Trophoblast cell (in vitro differentiated cells and primary cell): ENCODE results near the gene MTCH1.

Experiments used
- DNase-seq, 2 donors: peaks; one replicate each; pipeline ENCODE4 v3.0.0-alpha.2; 2016
- H2AFZ ChIP-seq: 2 replicates; pipeline ENCODE4 v1.6.1; 2013; ENCODE audit warnings: low read length, moderate library complexity, mild to moderate bottlenecking; ENCODE audit not compliant: insufficient read depth, poor library complexity
- H2AK5ac ChIP-seq: 2 replicates; pipeline ENCODE4 v1.6.1; 2013; ENCODE audit warnings: mild to moderate bottlenecking, low read length
- H2BK120ac ChIP-seq: 2 replicates; pipeline ENCODE4 v1.6.1; 2013; ENCODE audit warnings: low read length, mild to moderate bottlenecking, moderate library complexity; ENCODE audit not compliant: insufficient read depth, poor library complexity
- H2BK12ac ChIP-seq: 2 replicates; pipeline ENCODE4 v1.6.1; 2013; ENCODE audit warnings: mild to moderate bottlenecking, low read length, moderate library complexity
- H2BK5ac ChIP-seq: 2 replicates; pipeline ENCODE4 v1.6.1; 2013; ENCODE audit warnings: low read length, low read depth, moderate library complexity, mild to moderate bottlenecking; ENCODE audit not compliant: poor library complexity
- H3K14ac ChIP-seq: 2 replicates; pipeline ENCODE4 v1.6.1; 2013; ENCODE audit warnings: mild to moderate bottlenecking, low read length
- H3K18ac ChIP-seq: 2 replicates; pipeline ENCODE4 v1.6.1; 2013; ENCODE audit warnings: mild to moderate bottlenecking, low read length
- H3K23ac ChIP-seq: 2 replicates; pipeline ENCODE4 v1.6.1; 2013; ENCODE audit warnings: low read length
- H3K27ac ChIP-seq: 2 replicates; pipeline ENCODE4 v1.5.1; 2013; ENCODE audit warnings: low read depth, mild to moderate bottlenecking, inconsistent platforms, low read length, moderate library complexity
- H3K27me3 ChIP-seq: 2 replicates; pipeline ENCODE4 v1.6.1; 2013; ENCODE audit warnings: inconsistent platforms, mild to moderate bottlenecking, low read length, moderate library complexity; ENCODE audit not compliant: insufficient read depth
- H3K36me3 ChIP-seq, 2 experiments: 1 replicate in 1 of 2; 2 replicates in 1 of 2; pipeline ENCODE4 v1.6.1; 2013; ENCODE audit warnings: low read length in 2 of 2, mild to moderate bottlenecking in 2 of 2, moderate library complexity in 1 of 2; ENCODE audit not compliant: insufficient read depth in 2 of 2, control insufficient read depth in 1 of 2
- H3K4ac ChIP-seq: 2 replicates; pipeline ENCODE4 v1.6.1; 2013; ENCODE audit warnings: low read depth, mild to moderate bottlenecking, low read length, moderate library complexity
- H3K4me1 ChIP-seq, 2 experiments: 1 replicate in 1 of 2; 2 replicates in 1 of 2; pipeline ENCODE4 v1.6.1; 2013; ENCODE audit warnings: low read length in 2 of 2, mild to moderate bottlenecking in 2 of 2, moderate library complexity in 1 of 2; ENCODE audit not compliant: insufficient read depth in 2 of 2, control insufficient read depth in 1 of 2
- H3K4me2 ChIP-seq: 2 replicates; pipeline ENCODE4 v1.6.1; 2013; ENCODE audit warnings: inconsistent platforms, mild to moderate bottlenecking, low read length, moderate library complexity
- H3K4me3 ChIP-seq: 2 replicates; pipeline ENCODE4 v1.5.1; 2013; ENCODE audit warnings: mild to moderate bottlenecking, low read depth, low read length, inconsistent platforms
- H3K79me1 ChIP-seq: one replicate; pipeline ENCODE4 v1.6.1; 2013; ENCODE audit warnings: low read length
- H3K79me2 ChIP-seq: 2 replicates; pipeline ENCODE4 v1.6.1; 2013; ENCODE audit warnings: low read length, mild to moderate bottlenecking; ENCODE audit not compliant: control insufficient read depth, insufficient read depth, poor library complexity
- H3K9ac ChIP-seq: 2 replicates; pipeline ENCODE4 v1.6.1; 2013; ENCODE audit warnings: mild to moderate bottlenecking, low read length
- H3K9me3 ChIP-seq: 2 replicates; pipeline ENCODE4 v1.6.1; 2013; ENCODE audit warnings: low read depth, mild to moderate bottlenecking, control low read depth, inconsistent platforms, low read length; ENCODE audit not compliant: insufficient read depth
- H4K12ac ChIP-seq: 2 replicates; pipeline ENCODE4 v1.6.1; 2013; ENCODE audit warnings: low read depth, mild to moderate bottlenecking, low read length, moderate library complexity
- H4K8ac ChIP-seq: 2 replicates; pipeline ENCODE4 v1.6.1; 2013; ENCODE audit warnings: low read depth, mild to moderate bottlenecking, low read length, moderate library complexity
- H4K91ac ChIP-seq: one replicate; pipeline ENCODE4 v1.6.1; 2013; ENCODE audit warnings: low read depth, mild to moderate bottlenecking, low read length, moderate library complexity
- WGBS: extraction: QIAGEN DNeasy Blood & Tissue Kit; methylation state at CpG from one replicate; pipeline ENCODE4 v1.1.7; 2013; ENCODE audit warnings: missing lambda C conversion rate; ENCODE audit not compliant: insufficient read length, insufficient coverage; ENCODE audit errors: extremely low coverage; 5-methylcytosine and 5-hydroxymethylcytosine counted together

Gene MTCH1

DNA sequence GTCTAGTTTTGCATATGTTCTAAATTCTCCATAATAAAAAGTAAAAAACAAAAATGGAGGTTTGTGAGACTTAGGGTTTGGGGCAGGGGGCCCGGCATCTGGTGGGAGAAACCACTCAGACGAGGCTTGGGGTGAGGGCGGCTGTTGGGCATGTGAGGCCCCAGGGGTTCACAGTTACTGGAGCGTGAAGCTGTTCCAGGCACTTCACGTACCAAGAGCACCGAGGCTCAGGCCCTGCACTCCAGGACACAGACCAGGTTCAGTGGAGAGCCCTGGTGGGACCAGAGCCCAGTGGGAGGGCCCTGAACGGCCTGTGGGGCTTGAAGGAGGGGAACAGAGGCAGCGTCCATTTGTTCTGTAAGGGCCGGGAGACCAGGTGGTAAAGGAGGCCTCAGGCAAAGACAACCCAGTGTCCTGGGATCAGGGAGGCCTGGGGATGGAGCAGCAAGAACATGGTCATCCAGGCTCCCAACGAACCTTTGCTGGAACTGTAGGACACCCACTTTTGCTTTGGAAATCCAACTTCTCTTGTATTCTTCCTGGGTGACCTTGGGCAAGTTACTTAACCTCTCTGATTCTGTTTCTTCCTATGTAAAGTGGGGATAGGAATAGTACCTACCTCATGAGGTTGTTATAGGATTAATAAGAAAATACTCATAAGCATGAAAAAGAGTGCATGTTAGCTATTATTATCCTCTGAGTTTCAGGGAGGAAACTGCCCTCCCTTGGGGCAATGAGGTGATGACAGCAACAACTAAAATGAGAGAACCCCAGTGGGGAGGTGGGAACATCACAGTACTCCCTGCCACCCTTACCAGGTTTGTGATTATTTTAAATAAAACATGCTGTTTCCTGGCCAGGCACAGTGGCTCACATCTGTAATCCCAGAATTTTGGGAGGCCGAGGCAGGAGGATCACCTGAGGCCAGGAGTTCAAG, 18.3 kb upstream of the MTCH1 start:
- Histone ChIP-seq H2AK5ac (no peak overlapping the region), H3K27me3 (no peaks in the 10 kb centered on the region), H3K9ac (no peak overlapping the region), H3K14ac (no peak overlapping the region), H3K18ac (no peak overlapping the region), H2BK12ac (no peak overlapping the region), H4K8ac (no peak overlapping the region), H3K27ac (no peak overlapping the region), H3K36me3 (no peaks in the 10 kb centered on the region), H4K91ac (no peak overlapping the region), H3K79me2 (no peaks in the 10 kb centered on the region), H3K4me1 (no peaks in the 10 kb centered on the region), H3K4me3 (no peak overlapping the region), H3K4me2 (no peak overlapping the region), H3K23ac (no peak overlapping the region), H3K9me3 (peaks cover 2% of the 10 kb centered on the region), H4K12ac (no peak overlapping the region), H3K4ac (no peak overlapping the region), H3K79me1 (no peaks in the 10 kb centered on the region), H2BK120ac (no peak overlapping the region), H2BK5ac (no peak overlapping the region), H2AFZ (no peak overlapping the region)
- WGBS: no CpG with 5 or more reads among the region's 11 CpGs
- no peak for DNase-seq

DNA sequence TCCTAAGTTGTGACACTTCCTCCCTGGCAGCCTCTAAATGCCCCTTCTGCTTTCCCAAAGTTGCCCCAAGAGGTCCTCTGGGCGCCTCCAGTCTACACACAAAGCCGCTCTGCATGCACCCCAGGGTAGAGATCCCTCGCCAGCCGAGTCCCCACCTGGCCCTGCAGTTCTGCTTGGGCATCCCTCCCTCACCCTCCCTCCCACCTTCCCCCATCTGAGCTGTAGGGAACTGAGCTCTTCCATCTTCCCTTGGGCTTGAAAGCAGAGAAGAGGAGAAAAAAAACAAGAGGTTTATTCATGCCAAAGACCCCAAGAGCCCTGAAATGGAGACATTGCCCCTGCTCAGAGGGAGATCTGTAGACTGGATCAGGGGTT, 13.7 kb upstream of the MTCH1 start:
- Histone ChIP-seq H3K9me3 (peaks cover 2% of the 10 kb centered on the region), H2BK5ac (no peak overlapping the region), H3K18ac (no peak overlapping the region), H3K79me2 (no peaks in the 10 kb centered on the region), H4K91ac (no peak overlapping the region), H3K4ac (no peak overlapping the region), H3K23ac (no peak overlapping the region), H3K9ac (no peak overlapping the region), H3K4me2 (no peak overlapping the region), H2AK5ac (no peak overlapping the region), H2AFZ (no peak overlapping the region), H3K4me1 (no peaks in the 10 kb centered on the region), H3K79me1 (no peaks in the 10 kb centered on the region), H4K8ac (no peak overlapping the region), H3K27ac (no peak overlapping the region), H3K36me3 (no peaks in the 10 kb centered on the region), H3K27me3 (no peaks in the 10 kb centered on the region), H4K12ac (no peak overlapping the region), H2BK120ac (no peak overlapping the region), H3K14ac (no peak overlapping the region), H2BK12ac (no peak overlapping the region), H3K4me3 (no peak overlapping the region)
- DNase-seq: no peak
- WGBS: no CpG with 5 or more reads among the region's 4 CpGs

DNA sequence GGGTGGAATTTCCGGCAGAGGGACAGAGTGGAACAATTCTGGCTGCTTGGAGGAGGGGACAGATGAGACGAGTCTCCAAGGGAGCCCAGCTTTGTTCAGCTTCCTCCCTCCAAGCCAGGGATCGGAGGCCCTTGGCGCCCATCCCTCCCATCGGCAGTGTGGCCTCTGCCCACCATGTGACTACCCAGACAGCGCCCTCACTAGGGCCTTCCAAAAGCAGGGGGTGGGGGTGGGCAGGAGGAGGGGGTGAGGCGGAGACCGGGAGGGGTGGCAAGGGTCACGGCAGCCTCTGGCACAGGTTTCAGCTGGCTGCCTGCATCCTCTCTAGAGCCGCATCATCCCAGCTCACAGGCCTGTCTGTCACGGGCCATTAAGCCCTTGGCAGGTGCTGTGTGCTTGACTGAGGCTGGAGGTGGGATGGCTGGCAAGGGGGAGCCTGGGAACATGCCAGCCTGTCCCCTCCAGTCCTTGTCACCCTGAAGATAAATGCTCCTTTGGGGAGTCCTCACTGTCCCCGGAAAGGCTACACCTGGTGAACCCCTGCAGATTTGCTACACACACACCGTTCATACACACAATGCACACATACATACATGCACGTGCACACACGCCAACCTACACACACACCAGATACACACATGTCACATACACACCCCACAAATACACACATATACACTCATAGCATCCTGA, 13.2 kb upstream of the MTCH1 start:
- no peaks in the 10 kb centered on the region for H3K4me1 ChIP-seq
- H3K14ac ChIP-seq: no peak overlapping the region
- H4K91ac ChIP-seq: no peak overlapping the region
- no peaks in the 10 kb centered on the region for H3K79me2 ChIP-seq
- no peak overlapping the region for H3K9ac ChIP-seq
- no peak overlapping the region for H2AFZ ChIP-seq
- no peak overlapping the region for H3K4me3 ChIP-seq
- H3K27ac ChIP-seq: no peak overlapping the region
- H2BK12ac ChIP-seq: no peak overlapping the region
- H3K27me3 ChIP-seq: no peaks in the 10 kb centered on the region
- H4K12ac ChIP-seq: no peak overlapping the region
- no peak for DNase-seq
- H3K23ac ChIP-seq: no peak overlapping the region
- no peak overlapping the region for H2AK5ac ChIP-seq
- no peak overlapping the region for H2BK120ac ChIP-seq
- H3K36me3 ChIP-seq: no peaks in the 10 kb centered on the region
- no CpG with 5 or more reads among the region's 15 CpGs for WGBS
- H2BK5ac ChIP-seq: no peak overlapping the region
- H3K4me2 ChIP-seq: no peak overlapping the region
- H3K79me1 ChIP-seq: no peaks in the 10 kb centered on the region
- H3K9me3 ChIP-seq: peaks cover 2% of the 10 kb centered on the region
- H3K4ac ChIP-seq: no peak overlapping the region
- H3K18ac ChIP-seq: no peak overlapping the region
- H4K8ac ChIP-seq: no peak overlapping the region

DNA sequence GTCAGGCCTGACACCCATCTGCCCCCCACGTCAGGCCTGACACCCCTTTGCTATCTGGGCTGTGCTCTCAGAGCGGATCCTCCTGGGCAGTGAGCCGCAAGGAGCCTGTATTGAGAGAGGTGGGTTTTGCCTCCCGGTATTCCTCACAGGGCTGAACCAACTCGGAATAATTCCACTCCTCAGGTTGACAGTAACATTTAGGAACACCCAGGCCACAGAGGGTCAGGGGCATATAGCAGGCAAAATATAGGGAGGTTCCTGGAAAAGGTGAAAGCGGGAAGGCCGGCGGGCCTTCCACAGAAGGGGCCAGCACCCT, 12.7 kb upstream of the MTCH1 start:
- Histone ChIP-seq H3K4ac (no peak overlapping the region), H3K79me1 (no peaks in the 10 kb centered on the region), H4K91ac (no peak overlapping the region)

More for the DNA sequence above, 12.7 kb upstream of the MTCH1 start:
- H3K9ac ChIP-seq: no peak overlapping the region
- no peak overlapping the region for H2AFZ ChIP-seq
- no peak overlapping the region for H2AK5ac ChIP-seq
- no peak for DNase-seq
- H3K18ac ChIP-seq: no peak overlapping the region
- H2BK12ac ChIP-seq: no peak overlapping the region
- H3K4me3 ChIP-seq: no peak overlapping the region
- H4K8ac ChIP-seq: no peak overlapping the region
- no peaks in the 10 kb centered on the region for H3K27me3 ChIP-seq
- H3K9me3 ChIP-seq: peaks cover 2% of the 10 kb centered on the region
- H3K23ac ChIP-seq: no peak overlapping the region
- H2BK120ac ChIP-seq: no peak overlapping the region
- no peaks in the 10 kb centered on the region for H3K79me2 ChIP-seq
- no peaks in the 10 kb centered on the region for H3K36me3 ChIP-seq
- H4K12ac ChIP-seq: no peak overlapping the region
- H3K14ac ChIP-seq: no peak overlapping the region
- no peak overlapping the region for H3K27ac ChIP-seq
- no peak overlapping the region for H3K4me2 ChIP-seq
- no peak overlapping the region for H2BK5ac ChIP-seq
- H3K4me1 ChIP-seq: no peaks in the 10 kb centered on the region
- no CpG with 5 or more reads among the region's 8 CpGs for WGBS
